GM21619 (cell line): Measurements from ENCODE around the gene SEC14L5.
"Not testable (repeated sequence)": the region's sequence is repeated elsewhere in the genome, so short reads cannot be mapped to it uniquely, and the experiment has no call there.

ENCODE experiments used
- ATAC-seq: cut with Tn5 transposase; IDR thresholded peaks from one replicate; pipeline ENCODE4 v1.9.1; 2021; ENCODE audit not compliant: unreplicated experiment

The SEC14L5 gene

DNA sequence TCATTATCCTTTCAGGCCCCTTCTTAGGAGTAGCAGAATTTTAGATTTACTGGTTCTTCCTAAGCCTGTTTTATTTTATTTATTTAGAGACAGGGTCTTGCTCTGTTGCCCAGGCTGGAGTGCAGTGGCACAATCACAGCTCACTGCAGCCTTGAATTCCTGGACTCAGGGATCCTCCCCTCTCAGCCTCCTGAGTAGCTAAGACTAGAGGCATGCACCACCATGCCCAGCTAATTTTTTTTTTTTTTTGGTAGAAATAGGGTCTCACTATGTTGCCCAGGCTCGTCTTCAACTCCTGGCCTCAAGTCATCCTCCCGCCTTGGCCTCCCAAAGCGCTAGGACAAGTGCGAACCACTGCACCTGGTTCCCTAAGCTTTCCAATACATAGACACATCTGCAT, 28.5 kb upstream of the SEC14L5 start:
- not testable (repeated sequence) for ATAC-seq

DNA sequence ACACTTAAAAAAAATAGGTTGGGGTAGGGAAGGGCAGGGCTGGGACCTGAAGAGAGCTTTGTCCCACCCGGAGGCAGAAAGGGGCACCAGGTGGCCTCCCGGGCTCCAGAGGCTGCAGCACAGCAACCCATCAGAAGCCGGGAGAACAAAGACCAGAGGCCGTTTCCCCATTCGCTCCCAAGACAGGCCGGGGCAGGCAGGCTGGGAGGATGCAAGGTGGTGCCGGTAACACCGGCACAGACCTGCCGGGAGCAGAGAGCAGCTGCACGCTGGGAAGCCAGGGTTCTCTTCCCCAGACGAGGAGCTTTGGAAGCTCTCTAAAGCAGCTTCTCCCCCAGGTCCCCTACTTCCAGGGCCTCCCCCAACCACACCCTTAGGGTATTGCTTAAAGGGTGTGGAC, 26.7 kb upstream of the SEC14L5 start:
- ATAC-seq: no peak

DNA sequence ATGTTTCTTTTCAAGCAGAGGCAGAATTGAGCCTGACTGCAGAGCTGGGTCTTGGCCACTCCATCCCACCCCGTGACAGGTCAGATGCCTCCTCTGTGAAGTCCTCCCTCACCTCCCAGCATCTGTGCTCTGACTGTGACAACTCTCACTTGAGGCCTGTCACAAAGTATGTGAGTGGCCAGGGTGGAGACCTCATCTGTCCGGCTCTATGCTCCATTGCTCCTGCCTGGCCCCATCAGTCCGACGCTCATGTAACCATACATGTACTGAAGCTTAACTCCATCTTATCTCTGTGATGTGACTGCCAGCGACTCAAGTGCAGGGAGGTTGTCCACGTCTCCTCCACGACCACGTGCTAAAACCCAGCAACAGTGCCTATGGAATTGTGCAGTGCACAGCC, 24.7 kb upstream of the SEC14L5 start:
- ATAC-seq: no peak

DNA sequence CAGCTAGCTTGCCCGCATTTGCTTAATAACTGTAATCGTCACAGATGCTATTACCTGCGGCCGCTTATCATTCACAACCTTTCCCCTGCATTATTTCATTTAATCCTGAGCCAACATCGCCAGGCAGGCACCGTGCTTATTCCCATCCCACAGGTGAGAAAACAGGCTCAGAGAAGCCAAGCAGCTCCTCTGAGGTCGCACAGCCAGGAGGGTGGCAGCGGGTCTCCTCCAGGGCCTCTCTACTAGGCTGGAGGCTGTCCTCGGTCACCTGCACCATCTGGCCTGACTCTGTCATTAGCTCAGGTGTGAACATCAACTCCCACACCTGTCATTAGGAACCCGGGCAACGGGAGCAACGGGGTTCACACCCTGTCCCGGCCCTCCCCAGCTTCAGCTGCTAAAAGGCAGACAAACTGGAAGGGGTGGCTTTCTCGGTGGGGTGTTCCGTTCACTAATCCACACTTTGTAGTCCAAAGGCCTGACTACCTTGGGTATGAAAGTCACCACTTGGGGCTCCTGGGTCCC, 24.2 kb upstream of the SEC14L5 start:
- ATAC-seq: no peak

DNA sequence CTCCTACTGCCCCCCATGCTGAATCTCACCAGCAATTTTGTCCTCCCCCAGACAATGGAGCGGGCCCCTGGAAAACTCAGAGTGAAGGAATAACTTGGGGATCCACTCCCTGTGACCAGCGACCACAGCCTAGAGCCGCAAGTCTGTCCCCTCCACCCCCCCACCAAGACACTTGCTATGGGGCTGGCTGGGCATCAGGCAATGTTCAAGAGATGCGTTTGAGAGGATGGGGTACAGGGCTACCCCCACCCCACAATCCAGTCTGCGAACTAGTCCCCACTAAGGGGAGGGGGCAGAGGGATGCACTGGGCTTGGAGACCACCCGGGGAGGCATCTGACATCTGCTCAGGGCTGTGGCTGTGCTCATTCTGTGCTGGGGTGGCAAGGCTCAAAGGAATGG, 23.5 kb upstream of the SEC14L5 start:
- no peak for ATAC-seq

DNA sequence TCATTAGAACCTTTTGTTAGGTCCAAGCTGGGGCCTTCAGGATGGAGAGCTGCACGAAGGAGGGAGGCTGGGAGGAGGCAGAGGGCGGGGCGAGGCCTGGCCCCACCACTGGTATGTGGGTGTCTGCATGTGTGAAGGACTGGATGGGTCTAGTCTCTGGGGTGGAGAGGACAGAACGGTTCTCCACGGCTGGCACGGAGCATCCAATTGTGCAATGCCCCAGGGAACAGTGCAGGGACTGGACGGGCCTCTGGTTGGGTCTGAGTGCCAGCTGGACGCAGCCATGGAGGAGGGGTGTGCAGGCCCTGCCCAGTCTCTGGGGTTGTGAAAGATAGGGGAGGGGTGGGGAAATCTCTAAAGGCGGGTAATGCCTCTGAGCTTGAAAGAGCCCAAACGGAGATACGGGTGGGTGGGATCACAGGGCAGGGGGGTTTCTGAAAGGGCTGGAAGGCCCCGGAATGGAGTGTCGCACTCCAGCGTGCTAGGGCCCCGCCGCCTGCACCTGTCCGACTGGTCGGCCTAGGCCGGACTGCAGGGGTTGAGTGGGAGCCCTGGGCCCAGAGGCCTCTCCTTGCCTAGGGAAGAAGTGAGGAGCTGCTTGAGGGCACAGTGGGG, 22.8 kb upstream of the SEC14L5 start:
- ATAC-seq: no peak

DNA sequence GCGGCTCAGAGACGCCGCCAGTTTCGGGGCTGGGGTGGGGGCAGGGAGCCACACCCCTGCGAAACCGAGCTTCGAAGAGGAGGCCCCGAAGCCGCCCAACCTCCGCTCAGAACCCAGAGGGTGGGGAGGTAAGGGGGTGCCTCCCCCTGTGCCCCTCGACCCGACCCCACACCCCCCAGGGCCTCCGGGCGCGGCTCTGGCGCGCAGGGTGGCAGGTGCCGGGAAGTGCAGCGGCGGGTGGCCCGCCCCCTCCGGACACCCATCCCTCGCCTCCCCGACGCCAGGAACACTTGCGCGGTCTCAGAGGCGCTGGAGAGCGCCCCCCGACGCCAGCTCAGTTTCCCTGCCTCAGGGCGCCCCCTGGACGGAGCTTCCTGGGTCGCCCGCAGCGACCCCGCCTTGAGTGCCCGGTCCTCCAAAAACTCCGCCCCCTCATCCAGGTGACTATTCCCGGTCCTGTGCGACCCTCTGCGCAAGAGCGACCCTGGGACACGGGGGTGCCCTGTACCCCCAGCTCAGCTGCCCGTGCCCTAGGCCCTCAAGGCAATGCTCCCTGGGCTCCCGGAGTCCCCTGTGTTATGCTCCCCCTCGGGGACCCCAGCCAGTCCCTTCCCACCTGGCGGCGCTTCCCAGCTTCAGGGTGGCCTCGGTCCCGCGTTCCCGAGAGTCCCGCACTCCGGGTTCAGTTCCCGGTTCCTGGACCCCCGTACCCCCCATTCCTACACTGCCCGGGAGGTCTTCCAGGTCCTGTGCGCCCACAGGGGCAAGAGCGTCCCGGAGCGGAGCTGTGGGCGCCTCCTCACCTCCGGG, 21.7 kb upstream of the SEC14L5 start:
- ATAC-seq: no peak

DNA sequence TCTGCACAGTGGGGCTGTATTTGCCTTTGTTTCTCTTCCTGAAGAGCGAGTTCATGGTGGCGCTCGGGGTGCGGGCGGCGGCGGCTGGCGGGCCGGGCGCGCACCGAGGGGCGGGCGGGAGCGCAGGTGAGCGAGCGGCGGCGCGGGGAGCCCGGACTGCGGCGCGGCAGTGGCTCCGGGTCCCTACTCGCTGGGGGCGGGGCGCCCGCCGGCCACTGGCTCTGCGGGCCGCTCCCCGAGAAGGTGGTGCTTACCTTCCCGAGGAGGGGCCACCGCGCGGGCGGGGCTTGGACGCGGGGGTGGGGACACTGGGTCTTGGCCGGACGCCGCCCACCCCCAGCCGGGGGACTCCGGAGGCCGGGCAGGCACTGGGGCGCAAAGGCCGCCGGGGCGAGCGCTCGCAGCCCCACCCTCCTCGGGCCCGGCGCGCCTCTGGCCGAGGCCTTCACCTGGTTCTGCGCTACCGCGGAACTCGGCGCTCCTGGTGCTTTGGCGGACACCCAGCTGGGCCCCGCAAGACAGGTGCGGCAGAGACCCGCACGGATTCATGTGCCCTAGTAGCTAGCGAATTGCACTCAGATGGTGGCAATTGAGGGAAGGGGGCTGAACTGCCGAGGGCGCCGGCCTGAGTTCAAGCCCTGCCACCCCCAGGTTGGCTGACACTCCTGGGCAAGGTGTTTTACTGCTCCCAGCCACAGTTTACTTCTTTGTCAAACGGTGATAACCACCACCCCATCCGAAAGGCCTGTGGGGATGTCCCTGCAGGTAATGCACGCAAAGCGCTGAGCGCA, 20.9 kb upstream of the SEC14L5 start, which contains the start of gene PPL:
TSS of gene PPL (minus strand) at position 158 of the 791 bp plus-strand sequence. CDS start at position 55, 103 bp downstream.
- no peak for ATAC-seq

DNA sequence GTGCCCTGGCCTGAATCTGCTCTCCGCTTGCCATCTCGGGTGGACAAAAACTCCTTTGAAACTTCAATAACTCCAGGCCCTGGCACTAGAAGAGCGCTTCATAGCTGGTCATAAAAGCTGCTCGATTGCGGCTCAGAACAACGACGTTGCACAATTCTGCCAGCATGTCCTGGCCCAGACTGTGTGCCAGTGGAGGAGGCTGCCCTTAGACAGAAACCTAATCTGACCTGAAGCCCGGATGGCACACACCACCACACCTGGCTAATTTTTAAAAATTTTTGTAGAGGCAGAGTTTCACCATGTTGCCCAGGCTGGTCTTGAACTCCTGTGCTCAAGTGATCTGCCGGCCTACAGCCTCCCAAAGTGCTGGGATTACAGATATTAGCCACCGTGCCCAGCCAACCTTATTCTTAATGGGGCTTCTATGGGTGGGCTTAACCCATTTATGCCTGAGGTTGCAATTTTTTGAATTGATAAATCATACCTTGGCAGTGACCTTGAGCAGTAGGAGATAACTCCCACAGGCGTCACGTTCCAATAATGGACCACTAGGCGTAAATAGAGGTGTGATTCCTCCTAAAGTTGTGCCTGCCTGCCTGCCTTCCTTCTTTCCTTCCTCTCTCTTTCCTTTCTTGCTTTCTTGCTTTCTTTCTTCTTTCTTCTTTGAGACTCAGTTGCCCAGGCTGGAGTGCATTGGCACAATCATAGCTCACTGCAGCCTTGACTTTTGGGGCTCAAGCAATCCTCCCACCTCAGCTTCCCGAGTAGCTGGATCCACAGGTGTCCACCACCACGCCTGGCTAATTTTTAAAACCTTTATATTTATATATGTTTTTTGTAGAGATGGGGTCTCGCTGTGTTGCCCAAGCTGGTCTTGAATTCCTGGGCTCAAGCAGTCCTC, 20.1 kb upstream of the SEC14L5 start:
- no peak for ATAC-seq

DNA sequence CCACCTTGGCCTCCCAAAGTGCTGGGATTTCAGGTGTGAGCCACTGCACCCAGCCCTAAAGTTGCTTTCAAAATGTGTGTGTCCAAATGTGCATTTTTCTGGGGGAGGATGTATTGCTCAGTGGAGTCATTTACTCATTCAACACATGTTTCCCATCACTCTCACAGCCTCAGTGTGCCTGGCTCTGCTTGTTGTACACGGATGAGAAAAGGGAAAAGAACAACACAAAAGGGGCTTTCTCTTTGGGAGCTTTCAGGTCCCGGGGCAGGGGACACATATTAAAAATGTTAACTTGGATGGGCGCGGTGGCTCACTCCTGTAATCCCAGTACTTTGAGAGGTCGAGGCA, 19.5 kb upstream of the SEC14L5 start:
- no peak for ATAC-seq

DNA sequence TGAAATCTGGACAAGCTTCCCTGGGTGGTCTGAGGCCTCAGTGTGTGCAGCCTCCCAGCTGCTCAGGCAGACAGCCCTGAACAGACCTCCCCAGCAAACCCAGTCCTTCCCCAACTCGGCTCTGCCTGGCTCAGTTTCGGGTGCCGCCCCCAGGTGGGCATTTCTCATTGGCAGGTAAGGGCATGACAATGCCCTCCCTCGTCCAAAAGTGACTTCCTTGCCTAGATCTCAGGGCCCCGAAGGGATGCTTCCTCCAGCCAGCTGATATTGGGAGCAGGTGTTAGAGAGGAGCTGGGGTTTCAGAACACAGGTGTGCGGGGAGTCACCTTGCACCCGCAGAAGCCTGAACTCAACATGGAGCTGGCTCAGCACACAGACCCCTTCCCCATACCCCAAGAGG, 17.4 kb upstream of the SEC14L5 start:
- no peak for ATAC-seq

DNA sequence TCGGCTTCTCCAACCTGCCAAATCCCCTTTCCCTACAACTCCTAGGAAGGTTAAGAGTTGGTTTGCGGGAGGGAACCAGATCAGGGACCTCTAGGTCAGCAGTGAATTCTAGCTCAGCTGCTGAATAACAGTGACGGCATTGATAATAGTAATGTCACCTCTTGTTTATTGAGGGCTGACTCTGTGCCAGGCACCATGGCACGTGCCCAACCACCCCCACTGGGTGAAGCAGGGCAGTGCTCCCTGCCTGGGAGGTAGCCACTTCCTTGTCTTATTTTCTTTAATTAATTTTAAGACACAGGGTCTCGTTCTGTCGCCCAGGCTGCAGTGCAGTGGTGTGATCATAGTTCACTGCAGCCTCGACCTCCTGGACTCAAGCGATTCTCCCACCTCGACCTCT, 15.6 kb upstream of the SEC14L5 start:
- ATAC-seq: no peak

DNA sequence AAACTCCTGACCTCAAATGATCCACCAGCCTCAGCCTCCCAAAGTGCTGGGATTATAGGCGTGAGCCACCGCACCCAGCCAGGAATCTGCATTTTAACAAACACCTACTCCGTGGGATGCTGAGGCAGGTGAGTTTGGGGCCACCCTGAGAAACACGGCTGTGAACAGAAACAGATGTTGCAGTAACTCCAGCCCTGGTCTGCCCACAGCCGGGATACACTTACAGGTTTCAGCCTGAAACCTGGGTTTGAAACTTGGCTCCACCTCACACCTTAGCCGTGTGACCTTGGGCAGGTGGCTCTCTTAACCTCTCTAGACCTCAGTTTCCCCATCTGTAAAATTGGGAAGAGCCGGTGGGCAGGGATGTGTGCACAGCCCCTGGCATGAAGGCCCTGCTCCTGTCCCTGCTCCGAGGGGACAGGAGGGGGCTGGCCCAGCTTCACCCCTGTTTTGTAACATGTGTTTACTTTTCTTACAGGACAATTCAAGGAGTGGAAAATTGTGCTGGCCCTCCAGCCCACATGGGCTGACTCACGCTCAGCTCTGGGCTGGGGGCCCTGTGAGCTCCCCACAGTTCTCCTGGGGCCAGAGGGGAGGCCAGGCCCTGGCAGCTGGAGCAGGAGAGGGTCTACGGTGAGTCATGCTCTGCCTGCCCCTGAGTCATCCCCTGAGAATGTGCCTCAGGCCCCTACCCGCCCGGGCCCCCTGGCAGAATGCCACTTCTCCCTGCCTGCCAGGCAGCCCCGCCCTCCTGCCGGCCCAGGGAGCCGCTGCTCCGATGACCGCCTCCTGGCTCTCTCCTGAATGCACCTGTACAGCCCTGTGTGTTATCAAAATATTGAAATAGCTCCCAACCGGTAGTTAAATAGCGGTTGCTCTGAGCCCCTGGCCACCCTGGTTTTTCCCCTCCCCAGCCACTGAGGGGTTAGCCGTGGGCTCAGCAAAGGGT, 13.5 kb upstream of the SEC14L5 start:
- ATAC-seq: no peak

DNA sequence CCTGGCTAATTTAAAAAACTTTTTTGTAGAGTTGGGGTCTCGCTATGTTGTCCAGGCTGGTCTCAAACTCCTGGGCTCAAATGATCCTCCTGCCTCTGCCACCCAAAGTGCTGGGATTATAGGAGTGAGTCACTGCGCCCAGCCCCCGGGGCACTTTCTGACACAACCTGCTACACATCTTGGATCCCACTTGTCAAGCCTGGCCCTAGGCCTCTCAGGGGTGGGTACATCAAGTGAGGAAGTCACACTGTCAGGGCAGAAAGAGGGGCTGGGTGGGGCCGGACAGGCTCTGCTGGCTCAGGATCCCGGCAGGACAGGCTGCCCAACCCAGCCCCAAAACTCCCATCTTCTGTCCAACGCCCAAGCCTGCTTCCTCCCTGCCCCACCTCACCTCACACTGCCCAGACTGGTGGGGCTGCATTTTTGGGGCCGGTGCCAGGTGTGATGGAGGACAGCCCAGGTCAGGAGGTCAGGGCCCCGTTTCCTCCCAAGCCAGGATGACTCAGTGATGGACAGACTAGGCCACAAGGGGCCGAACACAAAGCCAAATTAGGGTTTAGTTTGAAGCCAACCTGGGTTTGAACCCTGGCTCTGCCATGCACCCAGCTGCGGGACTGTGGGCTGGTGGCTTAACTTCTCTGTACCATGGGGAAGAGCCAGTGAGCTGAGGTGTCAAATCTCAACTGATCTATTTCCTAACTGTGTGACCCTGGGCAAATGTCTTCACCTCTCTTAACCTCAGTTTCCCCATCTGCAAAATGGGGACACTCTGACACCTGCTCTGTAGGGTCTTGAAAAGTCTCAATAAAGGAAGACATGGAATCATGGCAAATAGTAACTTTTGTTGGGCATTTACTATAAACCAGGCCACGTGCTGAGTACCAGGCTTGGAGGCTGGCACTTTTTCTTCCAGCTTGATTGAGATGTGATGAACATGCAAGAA, 12.3 kb upstream of the SEC14L5 start:
- ATAC-seq: no peak

DNA sequence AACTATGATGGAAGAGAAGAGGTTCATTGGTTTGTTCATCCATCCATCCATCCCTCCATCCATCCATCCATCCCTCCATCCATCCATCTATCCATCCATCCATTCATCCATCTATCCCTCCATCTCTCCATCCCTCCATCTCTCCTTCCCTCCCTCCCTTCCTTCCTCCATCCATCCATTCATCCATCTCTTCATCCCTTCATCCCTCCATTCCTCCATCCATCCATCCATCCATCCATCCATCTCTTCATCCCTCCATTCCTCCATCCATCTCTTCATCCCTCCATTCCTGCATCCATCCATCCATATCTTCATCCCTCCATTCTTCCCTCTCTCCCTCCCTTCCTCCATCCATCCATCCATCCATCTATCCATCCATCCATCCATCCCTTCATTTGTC, 11.2 kb upstream of the SEC14L5 start:
- ATAC-seq: no peak

DNA sequence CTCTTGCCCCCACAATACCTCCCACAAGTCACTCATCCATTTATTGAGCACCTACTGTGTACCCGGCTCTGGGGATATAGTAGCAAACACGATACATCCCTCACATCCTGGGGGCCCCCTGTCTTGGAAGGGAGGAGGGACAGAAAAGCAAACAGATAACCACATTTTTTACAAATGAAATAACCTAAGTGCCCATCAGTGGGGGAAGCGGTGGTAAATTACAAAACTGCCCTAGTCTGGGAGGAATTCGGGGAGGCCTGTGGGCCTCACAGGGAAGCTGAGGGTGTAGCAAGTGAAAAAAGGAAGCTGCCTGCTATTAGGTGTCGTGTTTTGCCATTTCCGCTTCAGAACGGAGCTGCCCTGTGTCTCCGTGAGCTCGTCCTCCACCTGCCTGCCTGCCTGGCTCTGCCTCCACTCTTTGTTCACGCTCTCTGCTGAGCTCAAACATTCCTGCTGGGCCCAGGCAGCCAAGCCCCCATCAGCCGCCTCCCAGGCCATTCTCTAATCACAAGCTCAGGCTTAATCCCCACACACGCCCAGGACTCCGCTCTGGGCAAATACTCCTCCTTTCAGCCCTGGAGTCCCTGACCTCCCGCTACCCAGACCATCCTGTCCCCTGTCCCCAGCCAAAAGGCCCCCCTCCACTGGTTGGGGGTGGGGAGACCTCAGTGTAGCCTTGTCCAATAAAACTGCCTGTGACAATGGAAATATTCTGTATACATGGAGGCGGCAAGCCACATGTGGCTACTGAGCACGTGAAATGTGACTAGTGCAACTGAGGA, 10.2 kb upstream of the SEC14L5 start:
- no peak for ATAC-seq

DNA sequence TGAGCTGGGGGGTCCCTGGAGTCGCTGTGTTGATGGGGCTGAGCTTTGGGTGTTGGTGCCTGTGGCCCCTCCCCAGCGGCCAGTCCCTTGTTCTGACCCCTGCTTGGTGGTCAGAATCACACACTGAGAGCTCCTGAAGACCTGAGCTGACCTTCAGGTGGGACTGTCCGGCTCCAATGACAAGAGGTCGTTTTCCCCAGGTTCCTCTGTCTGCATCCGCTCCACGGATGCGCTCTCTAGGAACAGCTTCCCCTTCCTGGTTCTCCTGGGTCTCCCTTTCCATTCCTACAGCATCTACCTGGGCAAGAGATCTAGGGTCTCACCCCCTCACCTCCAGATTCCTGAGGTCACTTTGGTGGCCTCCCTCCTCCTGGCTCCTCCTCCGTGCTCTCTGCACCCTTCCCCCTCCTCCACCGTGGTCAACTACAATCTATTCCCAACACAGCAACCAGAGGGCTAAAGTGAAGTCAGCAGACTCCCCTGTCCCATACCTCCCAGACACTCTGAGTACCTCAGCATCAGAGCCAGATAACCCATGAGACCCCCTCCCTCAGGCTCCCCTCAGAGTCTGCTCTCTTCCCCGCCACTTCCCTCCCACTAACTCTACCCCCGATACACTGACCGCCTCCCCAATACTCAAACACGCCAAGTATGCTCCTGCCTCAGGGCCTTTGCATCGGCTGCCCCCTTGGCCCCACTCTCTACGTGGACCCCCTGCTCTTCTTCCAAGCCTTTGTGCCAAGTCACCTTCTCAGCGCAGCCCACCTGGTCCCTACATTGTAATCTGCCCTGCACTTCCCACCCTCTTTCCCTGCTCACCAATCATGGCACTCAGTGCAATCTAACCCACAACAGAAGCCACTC, 9.0 kb upstream of the SEC14L5 start:
- ATAC-seq: no peak
